HG02943 (cell line): ENCODE measurements around the gene PAX7.
"Not testable (repeated sequence)": the region's sequence is repeated elsewhere in the genome, so short reads cannot be mapped to it uniquely, and the experiment has no call there.

Source experiments
- ATAC-seq: cut with Tn5 transposase; IDR thresholded peaks from one replicate; pipeline ENCODE4 v1.9.1; 2021; ENCODE audit warnings: mild to moderate bottlenecking, low read depth, moderate library complexity; ENCODE audit not compliant: unreplicated experiment

The PAX7 gene

DNA sequence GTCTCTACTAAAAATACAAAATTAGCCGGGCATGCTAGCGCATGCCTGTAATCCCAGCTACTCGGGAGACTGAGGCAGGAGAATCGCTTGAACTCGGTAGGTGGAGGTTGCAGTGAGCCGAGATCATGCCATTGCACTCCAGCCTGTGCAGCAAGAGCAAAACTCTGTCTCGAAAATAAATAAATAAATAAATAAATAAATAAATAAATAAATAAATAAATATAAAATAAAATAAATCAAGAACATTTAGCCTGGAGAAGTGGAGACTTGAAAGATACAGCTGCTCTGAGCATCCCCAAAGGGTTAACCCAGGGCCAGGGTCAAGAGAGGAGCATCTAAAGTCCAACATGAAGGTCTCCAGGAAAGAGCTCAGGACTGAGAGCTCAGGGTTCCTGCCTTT is 63.6 kb downstream of the PAX7 start:
- ATAC-seq = not testable (repeated sequence)

DNA sequence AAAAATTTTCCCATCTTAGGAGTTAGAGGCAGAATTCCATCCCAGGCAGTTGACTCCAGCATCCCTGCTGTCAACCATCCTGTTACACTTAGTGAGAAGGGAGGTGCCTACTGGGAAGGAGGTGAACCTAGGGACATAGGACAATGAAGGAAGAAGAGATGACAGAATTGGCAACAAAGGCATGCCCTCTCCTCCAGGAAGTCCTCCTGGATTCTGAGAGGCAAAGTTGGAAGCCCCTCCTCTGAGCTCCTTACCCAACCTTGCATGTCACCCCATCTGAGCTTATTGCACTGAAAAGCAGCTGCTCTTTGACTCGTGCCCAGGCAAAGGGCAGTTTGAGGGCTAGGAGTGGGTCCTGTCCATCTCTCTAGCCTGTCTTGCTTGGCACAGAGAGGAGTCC is 66.9 kb downstream of the PAX7 start:
- no peak for ATAC-seq

- no peak for ATAC-seq
These were observed 69.9 kb downstream of the PAX7 start for GRCh38 chr1:18700530-18700929.

GRCh38 chr1:18701183-18701582 is 70.5 kb downstream of the PAX7 start:
- no peak for ATAC-seq

GRCh38 chr1:18703041-18703621 is 72.5 kb downstream of the PAX7 start:
- no peak for ATAC-seq

DNA sequence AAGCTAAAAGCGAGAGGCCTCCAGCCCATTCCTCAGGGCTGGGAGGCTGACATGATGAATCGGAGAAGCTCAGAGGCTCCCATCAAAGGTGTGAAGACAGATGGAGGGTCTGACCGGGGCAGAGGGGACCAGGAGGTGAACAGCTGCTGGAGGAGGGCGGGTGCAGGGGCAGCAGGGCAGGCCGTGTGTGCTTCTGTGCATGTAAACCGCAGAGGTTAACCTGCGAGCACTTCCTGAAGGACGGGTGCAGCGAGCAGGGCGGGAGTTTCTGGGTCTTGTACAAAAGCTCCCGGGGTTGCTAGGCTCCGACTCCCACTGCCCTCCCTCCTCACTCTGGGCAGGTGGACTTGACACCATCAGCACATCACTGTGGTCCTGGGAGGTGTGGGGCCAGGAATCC is 75.2 kb downstream of the PAX7 start:
- no peak for ATAC-seq

- ATAC-seq = no peak
These were observed 77.1 kb downstream of the PAX7 start for GRCh38 chr1:18707696-18708257.

- ATAC-seq = no peak
These were observed 79.4 kb downstream of the PAX7 start for GRCh38 chr1:18710002-18710401.

DNA sequence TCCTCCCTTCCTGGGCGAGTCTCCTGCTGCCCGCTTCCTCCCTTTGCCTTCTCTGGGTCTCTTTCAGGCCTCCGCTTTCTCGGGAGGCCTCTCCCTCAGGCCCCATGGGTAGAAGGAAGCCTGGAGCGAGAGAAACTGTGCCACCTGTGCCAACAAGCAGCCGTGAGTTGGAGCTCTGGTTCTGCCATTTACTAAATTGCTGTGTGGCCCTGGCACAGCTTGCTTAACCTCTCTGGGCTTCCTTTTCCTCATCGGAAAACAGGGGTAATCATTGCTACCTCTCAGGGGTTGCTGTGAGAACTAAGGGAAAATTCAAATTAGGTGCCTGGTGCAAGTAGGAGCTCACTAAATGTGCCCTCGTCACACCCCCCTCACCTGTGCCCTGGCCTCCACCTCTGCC is 80.4 kb downstream of the PAX7 start:
- ATAC-seq = no peak

DNA sequence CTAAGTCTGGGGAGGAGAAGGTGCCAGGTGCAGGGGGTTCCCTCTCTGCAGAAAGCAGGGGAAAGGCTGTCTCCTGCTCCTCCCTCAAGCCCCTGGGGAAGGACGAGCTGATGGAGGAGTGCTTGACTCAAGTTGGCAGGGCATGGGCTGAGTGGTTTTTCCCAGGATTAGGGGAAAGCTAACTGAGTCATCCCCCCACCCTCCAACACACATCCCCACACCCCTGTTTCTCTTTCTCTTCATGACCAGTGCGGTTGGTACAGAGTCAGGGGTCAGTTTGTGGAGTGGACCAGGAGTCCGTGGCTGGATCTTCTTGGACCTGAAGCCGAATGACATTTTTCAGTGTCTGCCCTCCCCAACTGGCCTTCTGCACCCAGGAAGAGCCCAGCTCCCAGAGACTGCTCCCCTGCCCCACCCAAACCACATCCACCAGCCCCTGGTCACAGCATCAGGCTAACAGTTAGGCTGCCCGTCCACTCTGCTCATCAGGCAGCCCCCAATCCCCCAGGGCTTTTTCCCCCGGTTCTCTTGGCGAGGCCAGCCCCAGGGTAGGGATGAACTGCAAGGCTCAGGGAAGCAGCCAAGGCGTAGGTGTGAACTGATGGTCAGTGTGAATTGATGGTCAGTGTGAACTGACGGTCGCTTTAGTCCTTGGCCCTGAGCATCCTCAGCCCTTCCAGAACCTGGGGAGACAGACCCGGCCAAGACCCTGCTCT is 81.0 kb downstream of the PAX7 start:
- no peak for ATAC-seq

- no peak for ATAC-seq
These were observed 81.6 kb downstream of the PAX7 start for GRCh38 chr1:18712252-18712600.

DNA sequence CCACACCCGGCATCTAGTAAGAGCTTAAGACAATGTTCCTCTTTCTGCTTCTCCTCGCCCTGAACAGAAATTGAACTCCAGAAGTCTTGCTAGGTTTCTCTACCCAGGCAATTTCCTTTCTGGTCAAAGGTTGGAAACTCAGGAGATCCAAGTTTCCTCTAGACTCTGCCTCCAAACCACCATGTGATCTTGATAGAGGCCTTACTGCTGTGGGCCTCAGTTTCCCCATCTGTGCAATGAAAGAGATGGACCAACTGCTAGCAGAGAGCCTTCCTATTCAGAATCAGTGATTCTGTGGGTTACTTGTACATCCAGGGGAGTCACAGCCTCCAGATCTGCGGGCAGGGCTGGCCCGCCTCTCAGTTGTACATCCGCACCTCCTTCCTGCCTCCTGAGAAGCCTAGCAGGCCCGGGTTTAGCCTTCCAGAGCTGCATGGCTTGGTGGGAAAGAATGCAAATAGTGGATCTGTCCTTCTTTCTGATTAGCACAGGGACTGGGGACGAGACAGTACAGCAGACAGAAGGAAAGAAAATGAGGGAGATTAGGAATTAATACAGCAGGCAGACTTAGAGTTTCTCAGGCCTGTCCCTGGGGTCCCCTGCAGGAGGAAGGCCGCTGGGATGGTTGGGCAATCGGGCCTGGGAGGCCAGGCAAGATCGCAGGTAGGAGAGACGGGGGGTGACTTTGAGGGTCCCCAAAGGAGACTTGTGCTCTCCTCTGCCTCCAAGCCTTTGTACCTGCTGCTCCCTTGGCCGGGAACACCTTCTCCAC is 83.9 kb downstream of the PAX7 start:
- no peak for ATAC-seq

DNA sequence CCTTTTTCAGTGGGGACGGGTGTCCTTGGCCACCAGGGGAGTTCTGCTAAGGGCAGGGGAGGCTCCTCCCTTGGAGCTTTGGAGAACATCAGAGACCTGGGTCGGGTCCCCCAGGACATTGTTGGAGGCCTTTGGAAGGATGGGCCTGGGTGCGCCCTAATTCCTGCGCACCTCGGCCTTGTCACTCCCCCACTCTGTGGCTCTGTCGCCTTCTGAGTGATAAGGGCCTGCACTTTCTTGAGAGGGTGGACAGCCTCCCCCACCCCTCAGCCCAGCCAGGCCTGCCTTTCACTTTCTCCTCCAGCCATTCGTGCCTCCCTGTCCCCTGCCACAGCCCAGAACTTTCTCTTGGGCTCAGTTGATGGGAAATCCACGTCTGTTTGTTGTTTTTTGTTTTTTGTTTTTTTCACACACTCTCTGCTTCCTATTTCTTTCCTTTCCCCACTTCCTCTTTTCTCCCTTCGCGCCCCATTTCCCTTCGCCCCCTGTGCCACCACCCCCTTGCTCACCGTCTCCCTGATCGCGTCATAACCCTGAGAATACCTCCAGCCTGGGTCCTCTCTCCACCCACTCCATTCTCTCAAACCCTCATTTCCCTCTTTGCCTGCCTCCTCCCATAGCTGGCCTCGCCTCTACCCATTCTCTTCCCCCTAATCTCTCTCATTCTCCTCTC is 85.6 kb downstream of the PAX7 start:
- no peak for ATAC-seq

GRCh38 chr1:18716785-18717678 is 86.4 kb downstream of the PAX7 start:
- no peak for ATAC-seq

- ATAC-seq = no peak
These were observed 89.3 kb downstream of the PAX7 start for GRCh38 chr1:18719786-18720451.

DNA sequence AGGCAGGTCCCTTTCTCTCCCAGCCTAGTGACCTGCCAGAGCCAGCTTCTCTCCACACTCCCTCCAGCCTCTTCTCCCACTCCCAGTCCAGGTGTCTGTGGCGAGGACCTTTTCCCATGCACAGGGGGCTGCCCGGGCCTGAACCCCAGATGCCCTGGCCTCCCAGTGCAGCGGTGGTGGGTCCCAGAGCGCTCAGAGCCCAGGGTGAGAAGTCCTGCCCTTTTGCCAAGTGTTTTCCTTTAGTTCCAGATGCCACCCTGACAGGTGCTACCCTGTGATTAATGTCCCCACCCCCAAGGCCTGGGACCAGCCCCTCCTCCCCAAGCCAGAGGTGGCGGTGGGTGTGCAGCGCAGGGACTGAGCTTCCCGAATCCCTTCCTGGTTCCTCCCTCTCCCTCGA is 90.4 kb downstream of the PAX7 start:
- ATAC-seq = no peak

DNA sequence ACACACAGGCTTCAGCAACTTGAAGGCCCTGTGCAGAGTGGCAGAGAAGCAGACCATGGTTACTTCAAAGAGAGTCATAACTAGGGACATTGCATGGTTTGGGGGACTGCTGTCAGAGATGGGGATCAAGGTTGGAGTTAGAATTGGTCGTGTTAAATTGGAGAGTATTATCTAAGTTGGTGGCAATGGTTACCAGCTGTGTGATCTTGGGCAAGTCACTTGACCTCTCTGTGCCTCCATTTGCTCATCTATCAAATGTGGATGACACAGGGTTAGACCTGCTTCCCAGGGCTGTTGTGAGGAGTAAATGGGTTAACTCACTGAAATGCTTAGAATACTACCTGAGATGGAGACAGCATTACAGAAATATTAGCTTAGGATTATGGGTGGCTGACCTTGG is 91.1 kb downstream of the PAX7 start:
- no peak for ATAC-seq

- ATAC-seq = no peak
These were observed 91.6 kb downstream of the PAX7 start for GRCh38 chr1:18722270-18722669.

DNA sequence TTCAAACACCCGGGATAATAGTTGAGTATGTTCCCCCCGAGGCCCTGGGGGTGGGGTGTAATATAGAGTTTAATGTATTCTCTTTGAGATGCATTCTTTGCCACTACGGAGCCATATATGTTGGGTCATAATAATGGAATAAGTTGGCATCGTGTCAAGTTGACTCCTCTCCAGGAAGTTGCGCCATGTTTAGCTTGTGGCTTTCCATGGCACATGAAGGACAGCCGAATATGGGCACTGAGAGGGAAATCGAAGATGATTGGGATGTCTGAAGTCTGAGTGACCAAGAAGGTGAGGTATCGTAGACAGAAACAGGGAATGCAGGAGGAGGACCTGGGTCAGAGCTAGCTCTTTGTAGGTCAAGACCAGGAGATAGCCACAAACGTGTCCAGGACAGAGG is 92.6 kb downstream of the PAX7 start:
- no peak for ATAC-seq
